SK-N-SH (cell line): ENCODE measurements around the gene KRT75.

ENCODE experiments used
- CTCF ChIP-seq: fragments of 200-600 bp; sonication (generic); IDR thresholded peaks from 2 replicates; pipeline ENCODE4 v1.6.1; 2017; ENCODE audit warnings: antibody characterized with exemption, mild to moderate bottlenecking, moderate library complexity
- EP300 ChIP-seq, 2 experiments: IDR thresholded peaks; 2 replicates each; pipeline versions ENCODE4 v1.4.0 to v1.6.1; 2012; ENCODE audit warnings: borderline replicate concordance in 1 of 2, low read depth in 1 of 2, low read length in 1 of 2
- GATA2 ChIP-seq: sonication (generic); formaldehyde crosslinking; IDR thresholded peaks from 2 replicates; pipeline ENCODE4 v1.5.0; 2020; ENCODE audit warnings: mild to moderate bottlenecking, missing genetic modification reagents
- MAX ChIP-seq: IDR thresholded peaks from 2 replicates; pipeline ENCODE4 v1.4.0; 2012; ENCODE audit warnings: low read depth
- POLR2AphosphoS5 ChIP-seq: IDR thresholded peaks from 2 replicates; pipeline ENCODE4 v1.6.1; 2012; ENCODE audit warnings: low read depth, low read length
- SIN3A ChIP-seq: IDR thresholded peaks from 2 replicates; pipeline ENCODE4 v1.6.1; 2012; ENCODE audit warnings: low read depth, mild to moderate bottlenecking, low read length, moderate library complexity, borderline replicate concordance
- TAF1 ChIP-seq: IDR thresholded peaks from 2 replicates; pipeline ENCODE4 v1.6.1; 2012; ENCODE audit warnings: low read depth, mild to moderate bottlenecking, low read length, moderate library complexity, borderline replicate concordance
- USF2 ChIP-seq: fragments of 150-350 bp; IDR thresholded peaks from 2 replicates; pipeline ENCODE4 v1.6.1; 2017; ENCODE audit warnings: antibody characterized with exemption, low read length, low read depth, borderline replicate concordance

- TF ChIP-seq CTCF: no peak
- no peak for TF ChIP-seq USF2
- no peak for TF ChIP-seq TAF1
- TF ChIP-seq EP300 (IDR thresholded peaks at IDR 0.05; ENCODE audit: borderline replicate concordance in 1 of 2, low read depth in 1 of 2, low read length in 1 of 2): no peak
- no peak for TF ChIP-seq POLR2AphosphoS5
- TF ChIP-seq MAX: no peak
- TF ChIP-seq GATA2 (CRISPR knock-in tag): no peak
- TF ChIP-seq SIN3A: no peak
Observed at GRCh38 chr12:52417740-52418139, 16.4 kb downstream of the KRT75 start.
